GM18517 (cell line): ENCODE results near the gene DCAF5.
"Not testable (repeated sequence)": the region's sequence is repeated elsewhere in the genome, so short reads cannot be mapped to it uniquely, and the experiment has no call there.

ENCODE experiments used
- ATAC-seq: cut with Tn5 transposase; IDR thresholded peaks from one replicate; pipeline ENCODE4 v1.9.1; 2021; ENCODE audit warnings: mild to moderate bottlenecking, moderate library complexity; ENCODE audit not compliant: unreplicated experiment

The DCAF5 gene

DNA sequence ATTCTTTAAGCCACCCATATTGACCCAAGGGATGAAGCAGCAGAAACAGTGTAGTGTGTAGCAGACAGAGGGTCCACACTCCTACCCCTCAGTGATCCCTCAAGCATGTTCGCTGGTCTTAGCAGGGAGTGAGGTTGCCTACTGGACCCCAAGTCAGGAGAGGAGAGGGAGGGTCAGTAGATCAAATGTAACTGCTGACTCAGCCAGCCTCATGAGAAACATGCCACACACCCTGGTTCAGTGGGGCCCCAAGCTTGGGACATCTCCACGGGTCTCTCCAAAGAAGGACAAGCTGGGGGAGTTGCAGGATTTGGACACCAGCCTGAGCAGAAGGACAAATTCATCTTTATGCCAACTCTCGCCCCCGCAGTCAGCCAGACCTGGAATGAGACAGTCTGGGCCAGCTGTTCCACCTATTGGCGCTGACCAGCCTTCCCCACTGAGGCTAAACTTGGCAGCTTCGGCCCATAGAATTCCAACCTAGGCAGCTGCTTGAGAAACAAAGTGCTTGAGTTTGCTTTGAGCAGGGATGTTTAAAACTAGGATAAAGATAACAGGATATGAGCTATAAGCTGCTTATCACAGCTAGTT lies 107.9 kb downstream of the DCAF5 start:
- no peak for ATAC-seq

- no peak for ATAC-seq
Observed at GRCh38 chr14:69044296-69044695, 108.6 kb downstream of the DCAF5 start.

GRCh38 chr14:69043596-69044260 lies 109.2 kb downstream of the DCAF5 start:
- no peak for ATAC-seq

GRCh38 chr14:69042787-69043444 lies 110.0 kb downstream of the DCAF5 start:
- no peak for ATAC-seq

DNA sequence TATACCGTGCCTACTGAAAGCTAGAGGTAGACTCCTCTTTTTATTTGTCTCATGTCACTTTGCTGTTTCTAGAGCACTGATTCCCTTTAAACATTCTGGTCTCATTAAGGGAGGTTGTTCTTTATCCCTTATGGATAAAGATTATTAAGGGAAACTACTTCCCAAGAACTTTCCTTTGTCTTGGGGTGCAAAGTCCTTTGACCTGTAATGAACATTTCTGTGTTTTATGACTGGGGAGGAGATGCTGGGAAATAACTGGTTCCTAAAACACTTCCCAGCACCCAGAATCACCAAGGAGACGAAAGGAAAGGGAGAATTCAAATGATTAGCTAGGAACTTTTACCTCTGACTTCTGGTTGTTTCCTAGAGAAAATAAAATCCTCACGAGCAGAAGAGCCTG lies 110.6 kb downstream of the DCAF5 start:
- no peak for ATAC-seq

- no peak for ATAC-seq
Observed at GRCh38 chr14:69041783-69042182, 111.1 kb downstream of the DCAF5 start.

DNA sequence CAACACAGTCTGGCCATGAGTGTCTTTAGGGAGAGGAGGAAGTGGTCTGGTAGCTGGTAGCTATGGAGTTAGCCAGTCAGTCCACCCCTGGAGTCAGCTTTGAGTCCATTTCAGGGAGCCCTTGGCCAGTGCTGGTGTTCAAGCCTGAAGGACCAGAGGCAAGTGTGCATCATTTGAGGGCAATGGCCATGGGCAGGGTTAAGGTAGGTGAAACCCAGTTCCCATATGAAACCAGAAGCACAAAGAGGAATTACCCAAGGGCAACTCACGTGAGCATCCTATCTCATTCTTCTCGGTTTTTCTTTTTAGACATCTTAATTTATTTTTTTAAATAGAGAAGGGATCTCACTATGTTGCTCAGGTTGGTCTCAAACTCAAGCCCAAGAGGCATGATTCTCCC lies 112.6 kb downstream of the DCAF5 start:
- ATAC-seq, result no peak

- ATAC-seq, result no peak
Observed at GRCh38 chr14:69039288-69039628, 113.7 kb downstream of the DCAF5 start.

DNA sequence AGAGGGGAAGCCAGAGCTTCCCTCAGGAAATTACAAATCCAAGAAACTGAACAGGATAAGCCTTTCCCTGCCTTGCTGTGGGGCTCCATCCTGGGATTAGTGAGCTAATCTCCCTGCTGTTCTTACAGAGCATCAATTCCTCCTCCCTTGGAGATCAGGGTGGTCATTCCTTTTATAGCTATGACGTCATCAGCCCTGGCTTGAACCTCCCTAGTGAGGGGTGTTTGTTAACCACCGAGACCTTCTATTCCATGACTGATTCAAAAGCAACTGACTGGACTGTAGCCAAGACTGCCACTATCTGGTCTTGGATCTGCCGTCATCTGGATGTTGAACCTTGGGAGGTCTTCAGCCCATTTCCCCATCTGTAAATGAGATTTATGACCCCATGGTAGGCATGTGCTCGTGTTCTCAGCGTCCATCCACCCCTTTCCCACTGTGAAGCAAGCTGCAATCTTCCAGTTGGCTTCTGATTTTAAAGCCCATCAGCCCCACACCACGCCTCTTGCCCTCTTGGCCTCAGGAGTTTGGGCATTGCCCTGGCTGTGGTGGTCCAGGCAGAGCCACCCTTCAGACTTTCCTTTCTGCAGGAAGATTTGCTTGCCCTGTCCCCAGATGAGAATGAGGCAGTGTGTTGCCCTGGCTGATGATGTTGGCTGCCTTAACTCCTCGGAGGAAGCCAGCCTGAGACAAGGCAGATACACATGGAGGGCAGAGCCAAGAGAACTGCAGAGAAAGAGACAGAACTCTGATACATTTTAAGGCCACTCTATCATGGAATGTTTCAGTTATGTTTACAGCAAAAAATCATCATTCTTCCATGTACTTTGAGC lies 114.2 kb downstream of the DCAF5 start:
- no peak for ATAC-seq

DNA sequence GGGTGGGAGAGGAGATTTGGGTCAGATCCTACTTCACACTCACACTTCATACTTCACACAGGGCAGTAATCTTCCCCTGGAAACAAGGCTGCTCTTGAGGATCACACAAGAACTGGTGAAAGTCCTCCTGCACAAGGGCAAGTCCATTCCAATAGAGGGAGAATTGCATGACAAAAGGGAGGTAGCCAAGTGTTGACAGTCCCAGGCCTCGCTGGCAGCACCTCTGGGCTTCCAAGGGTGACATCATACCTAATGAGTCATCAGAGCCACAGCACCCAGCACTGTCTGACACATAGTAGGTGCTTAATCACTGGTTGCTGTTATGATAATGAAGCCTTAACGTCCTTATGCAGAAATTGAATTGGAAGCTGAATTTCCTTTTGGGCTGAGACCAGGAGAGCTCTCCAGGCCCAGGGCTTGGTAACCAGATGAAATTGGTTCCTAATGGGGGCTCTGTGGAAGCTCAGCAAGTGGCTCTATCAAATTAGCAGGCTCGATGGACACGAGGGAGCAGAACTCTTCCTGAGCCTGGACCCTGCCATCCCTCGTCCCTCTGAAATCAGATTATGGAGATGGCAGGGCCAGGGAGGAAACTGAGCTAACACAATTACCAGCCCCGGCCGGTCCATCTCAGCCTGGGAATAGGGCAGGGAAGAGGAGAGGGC lies 115.0 kb downstream of the DCAF5 start:
- no peak for ATAC-seq

GRCh38 chr14:69036757-69037506 lies 116.0 kb downstream of the DCAF5 start:
- ATAC-seq, result no peak

DNA sequence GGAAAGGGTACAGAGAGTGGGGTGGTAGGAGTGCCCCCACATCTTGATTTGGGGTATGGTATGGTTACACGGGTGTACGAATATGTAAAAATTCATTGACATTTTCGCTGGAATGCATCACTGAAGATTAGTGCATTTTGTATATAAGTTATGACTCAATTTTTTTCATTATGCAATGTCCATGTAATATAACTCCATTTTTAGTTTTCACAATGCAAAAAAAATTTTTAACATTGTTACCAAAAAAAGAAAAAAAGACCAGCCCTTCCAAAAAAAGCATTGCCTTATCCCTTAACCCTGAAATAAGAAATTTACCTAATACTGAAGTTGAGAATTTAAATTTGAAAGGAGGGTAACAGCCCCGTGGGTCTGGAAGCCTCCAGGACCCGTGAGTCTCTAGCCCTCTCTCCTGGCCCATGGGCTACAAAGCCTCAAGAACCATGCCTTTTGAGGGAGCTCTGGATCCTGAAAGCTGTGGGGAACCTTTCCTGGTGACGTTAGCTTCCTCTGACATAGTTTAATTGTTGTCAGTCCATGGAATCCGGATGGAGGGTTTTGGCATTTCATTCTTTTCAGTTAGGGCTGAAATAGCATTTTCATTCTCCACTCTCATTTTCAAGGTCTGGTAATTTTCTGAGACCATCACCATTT lies 118.2 kb downstream of the DCAF5 start:
- no peak for ATAC-seq

GRCh38 chr14:69027242-69027913 lies 125.5 kb downstream of the DCAF5 start:
- no peak for ATAC-seq

GRCh38 chr14:69023035-69023434 lies 129.9 kb downstream of the DCAF5 start:
- no peak for ATAC-seq

GRCh38 chr14:69022093-69022492 lies 130.8 kb downstream of the DCAF5 start:
- ATAC-seq, result not testable (repeated sequence)

DNA sequence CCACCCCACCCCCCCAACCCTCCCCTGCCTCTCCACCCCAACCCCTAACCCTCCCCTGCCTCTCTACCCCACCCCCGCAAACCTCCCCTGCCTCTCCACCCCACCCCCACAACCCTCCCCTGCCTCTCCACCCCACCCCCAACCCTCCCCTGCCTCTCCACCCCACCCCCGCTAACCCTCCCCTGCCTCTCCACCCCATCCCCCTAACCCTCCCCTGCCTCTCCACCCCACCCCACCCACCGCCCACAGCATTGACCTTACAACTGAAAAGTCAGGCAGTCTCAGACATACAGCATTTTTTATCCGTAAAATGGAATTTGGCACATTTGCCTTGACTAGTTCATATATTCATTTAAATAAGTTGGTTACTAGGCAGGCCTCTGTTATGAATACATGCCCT lies 135.2 kb downstream of the DCAF5 start:
- no peak for ATAC-seq

GRCh38 chr14:69014829-69015259 lies 138.1 kb downstream of the DCAF5 start:
- ATAC-seq, result no peak

DNA sequence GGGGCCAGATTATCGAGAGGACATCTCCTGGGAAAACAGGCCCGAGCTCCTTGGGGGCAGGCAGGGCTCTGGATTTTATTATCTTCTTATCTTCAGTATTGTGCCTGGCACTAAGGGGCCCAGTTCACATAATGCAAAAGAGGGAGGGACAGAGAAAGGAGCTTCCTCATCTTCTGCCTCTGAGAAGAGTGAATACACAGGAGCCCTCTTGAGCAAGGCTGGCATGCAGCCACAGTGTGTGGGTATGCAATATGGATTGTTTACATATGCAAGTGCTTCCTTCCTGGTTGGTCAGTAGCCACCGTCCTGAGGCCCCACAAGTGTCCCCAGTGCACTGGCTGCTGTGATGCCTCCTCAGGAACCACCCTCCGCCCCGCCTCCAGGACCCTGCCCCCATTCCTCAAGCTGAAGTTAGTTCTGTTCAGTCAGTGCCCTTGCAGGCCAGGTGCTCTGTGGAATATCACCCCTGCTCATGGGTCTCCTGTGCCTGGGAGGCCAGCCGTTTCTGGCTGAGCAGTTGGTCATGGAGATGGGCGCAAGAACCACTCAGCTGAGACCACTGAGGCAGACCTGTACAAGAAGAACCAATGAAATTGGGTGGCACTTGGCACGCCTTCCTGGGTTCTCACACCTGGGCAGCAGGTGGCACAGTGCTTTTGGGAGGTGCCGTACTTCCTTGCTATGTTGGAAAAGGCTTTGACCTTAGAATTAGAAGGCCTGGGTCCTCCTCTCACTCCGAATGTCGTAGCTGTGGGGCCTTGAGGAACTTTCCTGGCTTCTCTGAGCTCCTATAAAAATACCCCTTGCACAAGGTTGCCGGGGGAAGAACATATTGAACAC lies 138.8 kb downstream of the DCAF5 start:
- no peak for ATAC-seq
